Measurements from ENCODE around the gene BCAR1. TPM values are rescaled to one million over a fixed set of nuclear protein-coding genes. Genes with fewer than 3 reads are reported as not detected.
A peak's percentile ranks its signal among the peaks of the same experiment; 100 is the strongest.

Gene BCAR1
- total and polyA plus RNA-seq, 2 of the 13 experiments (the other 11 are each of a cell fraction or from before 2014, with no cell fraction given): 48.1 to 51.7 TPM

DNA sequence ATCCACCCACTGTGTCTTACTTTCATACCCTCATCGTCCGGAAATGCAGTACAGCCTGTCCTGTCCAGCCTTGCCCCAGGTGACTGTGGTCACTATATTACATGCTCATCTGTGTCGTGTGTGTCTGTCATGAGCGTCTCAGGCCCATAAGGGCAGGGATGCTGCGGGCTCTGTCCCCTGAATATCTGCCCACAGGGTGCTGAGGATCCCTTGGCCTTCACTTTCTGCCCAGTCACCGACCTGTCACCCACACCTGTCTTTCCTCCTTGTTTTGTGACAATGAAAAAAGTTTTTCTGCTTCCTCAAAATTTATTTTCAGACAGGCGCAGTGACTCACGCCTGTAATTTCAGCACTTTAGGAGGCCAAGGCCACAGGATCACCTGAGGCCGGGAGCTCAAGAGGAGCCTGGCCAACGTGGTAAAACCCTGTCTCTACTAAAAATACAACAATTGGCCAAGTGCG, 34.0 kb downstream of the BCAR1 start:
- CTCF ChIA-PET (ENCODE audit: low intra/inter-chr PET ratio, low total read pairs): no interaction called here
- intact Hi-C loops (cut with micrococcal nuclease; ENCODE audit: unreplicated experiment): no loop called here
- H3K4me2 ChIP-seq (ENCODE audit: low read depth, low read length): peak overlapping the region; percentile 22; the same call in 1 of the 2 replicates
- H3K9me3 ChIP-seq (ENCODE audit: low read length): no peaks in the 10 kb centered on the region
- no peak for DNase-seq (ENCODE audit: low spot score)
- H3K9ac ChIP-seq (ENCODE audit: insufficient read depth, low read depth, low read length): no peak overlapping the region
- no peaks in the 10 kb centered on the region for H4K20me1 ChIP-seq (ENCODE audit: insufficient read depth, low read length)
- no peak for FAIRE-seq
- in situ Hi-C loops (cut with HindIII; ENCODE audit: extremely low pct_ligation_motif_present, low pct_unique_long_range_greater_than_20kb): no loop called here
- peaks cover 63% of the 10 kb centered on the region for H3K4me1 ChIP-seq (ENCODE audit: insufficient read depth, low read length)
- H3K27me3 ChIP-seq (ENCODE audit: control insufficient read depth in 1 of 2, insufficient read depth in 2 of 2, low read length in 2 of 2): peaks cover 4 to 43% of the 10 kb centered on the region in 2 experiments; a peak in 3 of 5 replicates
- H3K4me3 ChIP-seq (replicated peaks in 1 of 3; ENCODE audit: insufficient read depth in 1 of 3, low read depth in 2 of 3, low read length in 3 of 3): no peak overlapping the region
- H3K27ac ChIP-seq (ENCODE audit: extremely low read length, insufficient read depth, low read length): no peak overlapping the region
- no peaks in the 10 kb centered on the region for H3K79me2 ChIP-seq (ENCODE audit: insufficient read depth, low read length)
- BruUV-seq (replicated peaks): no TSS peak
- H2AFZ ChIP-seq (ENCODE audit: low read length): no peak overlapping the region
- peak; percentile 28 for ATAC-seq
- POLR2A ChIA-PET: interaction anchor here (0.7 to 0.9 kb wide), 2 partner anchors 14 to 28 kb away, joined by 3 read pairs; no protein-coding TSS in a partner anchor
- H3K36me3 ChIP-seq (replicated peaks in 1 of 2; ENCODE audit: control insufficient read depth in 1 of 2, insufficient read depth in 2 of 2, low read length in 2 of 2): no peaks in the 10 kb centered on the region
- 50% methylated on average over 11 of the region's 11 CpGs for WGBS (ENCODE audit: low lambda C conversion rate)
- TF ChIP-seq PLRG1 (conservative IDR thresholded peaks at IDR 0.05): no peak
- TF ChIP-seq, protein P1, sequence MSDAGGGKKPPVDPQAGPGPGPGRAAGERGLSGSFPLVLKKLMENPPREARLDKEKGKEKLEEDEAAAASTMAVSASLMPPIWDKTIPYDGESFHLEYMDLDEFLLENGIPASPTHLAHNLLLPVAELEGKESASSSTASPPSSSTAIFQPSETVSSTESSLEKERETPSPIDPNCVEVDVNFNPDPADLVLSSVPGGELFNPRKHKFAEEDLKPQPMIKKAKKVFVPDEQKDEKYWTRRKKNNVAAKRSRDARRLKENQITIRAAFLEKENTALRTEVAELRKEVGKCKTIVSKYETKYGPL (CRISPR knock-in tag; IDR thresholded peaks at IDR 0.05): no peak
- TF ChIP-seq ONECUT2 (CRISPR knock-in tag; IDR thresholded peaks at IDR 0.05): no peak
- no peak for TF ChIP-seq ZBTB7A (CRISPR knock-in tag; IDR thresholded peaks at IDR 0.05)
- TF ChIP-seq, protein P2, sequence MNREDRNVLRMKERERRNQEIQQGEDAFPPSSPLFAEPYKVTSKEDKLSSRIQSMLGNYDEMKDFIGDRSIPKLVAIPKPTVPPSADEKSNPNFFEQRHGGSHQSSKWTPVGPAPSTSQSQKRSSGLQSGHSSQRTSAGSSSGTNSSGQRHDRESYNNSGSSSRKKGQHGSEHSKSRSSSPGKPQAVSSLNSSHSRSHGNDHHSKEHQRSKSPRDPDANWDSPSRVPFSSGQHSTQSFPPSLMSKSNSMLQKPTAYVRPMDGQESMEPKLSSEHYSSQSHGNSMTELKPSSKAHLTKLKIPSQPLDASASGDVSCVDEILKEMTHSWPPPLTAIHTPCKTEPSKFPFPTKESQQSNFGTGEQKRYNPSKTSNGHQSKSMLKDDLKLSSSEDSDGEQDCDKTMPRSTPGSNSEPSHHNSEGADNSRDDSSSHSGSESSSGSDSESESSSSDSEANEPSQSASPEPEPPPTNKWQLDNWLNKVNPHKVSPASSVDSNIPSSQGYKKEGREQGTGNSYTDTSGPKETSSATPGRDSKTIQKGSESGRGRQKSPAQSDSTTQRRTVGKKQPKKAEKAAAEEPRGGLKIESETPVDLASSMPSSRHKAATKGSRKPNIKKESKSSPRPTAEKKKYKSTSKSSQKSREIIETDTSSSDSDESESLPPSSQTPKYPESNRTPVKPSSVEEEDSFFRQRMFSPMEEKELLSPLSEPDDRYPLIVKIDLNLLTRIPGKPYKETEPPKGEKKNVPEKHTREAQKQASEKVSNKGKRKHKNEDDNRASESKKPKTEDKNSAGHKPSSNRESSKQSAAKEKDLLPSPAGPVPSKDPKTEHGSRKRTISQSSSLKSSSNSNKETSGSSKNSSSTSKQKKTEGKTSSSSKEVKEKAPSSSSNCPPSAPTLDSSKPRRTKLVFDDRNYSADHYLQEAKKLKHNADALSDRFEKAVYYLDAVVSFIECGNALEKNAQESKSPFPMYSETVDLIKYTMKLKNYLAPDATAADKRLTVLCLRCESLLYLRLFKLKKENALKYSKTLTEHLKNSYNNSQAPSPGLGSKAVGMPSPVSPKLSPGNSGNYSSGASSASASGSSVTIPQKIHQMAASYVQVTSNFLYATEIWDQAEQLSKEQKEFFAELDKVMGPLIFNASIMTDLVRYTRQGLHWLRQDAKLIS (CRISPR knock-in tag; IDR thresholded peaks at IDR 0.05): no peak
- TF ChIP-seq, protein P3, sequence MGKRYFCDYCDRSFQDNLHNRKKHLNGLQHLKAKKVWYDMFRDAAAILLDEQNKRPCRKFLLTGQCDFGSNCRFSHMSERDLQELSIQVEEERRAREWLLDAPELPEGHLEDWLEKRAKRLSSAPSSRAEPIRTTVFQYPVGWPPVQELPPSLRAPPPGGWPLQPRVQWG (CRISPR knock-in tag; IDR thresholded peaks at IDR 0.05; ENCODE audit: borderline replicate concordance, low read depth): no peak
- TF ChIP-seq NFE2L2 (IDR thresholded peaks at IDR 0.05; ENCODE audit: low read length): 0 out of 2 replicates have a peak, but pooled peaks have one; percentile 7
- TF ChIP-seq ZNF598 (CRISPR knock-in tag; IDR thresholded peaks at IDR 0.05; ENCODE audit: borderline replicate concordance): no peak
- TF ChIP-seq FOSL1 (CRISPR knock-in tag; IDR thresholded peaks at IDR 0.05; ENCODE audit: borderline replicate concordance): 0 out of 2 replicates have a peak, but pooled peaks have one; percentile 9
- TF ChIP-seq NFE2L1 (CRISPR knock-in tag; IDR thresholded peaks at IDR 0.05; ENCODE audit: borderline replicate concordance): no peak
- TF ChIP-seq, protein P4, sequence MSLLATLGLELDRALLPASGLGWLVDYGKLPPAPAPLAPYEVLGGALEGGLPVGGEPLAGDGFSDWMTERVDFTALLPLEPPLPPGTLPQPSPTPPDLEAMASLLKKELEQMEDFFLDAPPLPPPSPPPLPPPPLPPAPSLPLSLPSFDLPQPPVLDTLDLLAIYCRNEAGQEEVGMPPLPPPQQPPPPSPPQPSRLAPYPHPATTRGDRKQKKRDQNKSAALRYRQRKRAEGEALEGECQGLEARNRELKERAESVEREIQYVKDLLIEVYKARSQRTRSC (CRISPR knock-in tag; IDR thresholded peaks at IDR 0.05; ENCODE audit: low read depth): no peak
- peak; percentile 54 for TF ChIP-seq CREB1 (IDR thresholded peaks at IDR 0.05)
- no peak for TF ChIP-seq CREB1 (CRISPR knock-in tag; IDR thresholded peaks at IDR 0.05)
- TF ChIP-seq NFYB (CRISPR knock-in tag; IDR thresholded peaks at IDR 0.05): no peak
- peak; percentile 62; the same call in 1 of the 2 replicates for TF ChIP-seq ZNF501 (CRISPR knock-in tag; IDR thresholded peaks at IDR 0.05)
- no peak for TF ChIP-seq ZFP62 (CRISPR knock-in tag; IDR thresholded peaks at IDR 0.05)
- TF ChIP-seq ZFAT (CRISPR knock-in tag; conservative IDR thresholded peaks at IDR 0.05): no peak
- TF ChIP-seq RXRA (CRISPR knock-in tag; IDR thresholded peaks at IDR 0.05): peak; percentile 31; the same call in 1 of the 2 replicates
- TF ChIP-seq, protein P5, sequence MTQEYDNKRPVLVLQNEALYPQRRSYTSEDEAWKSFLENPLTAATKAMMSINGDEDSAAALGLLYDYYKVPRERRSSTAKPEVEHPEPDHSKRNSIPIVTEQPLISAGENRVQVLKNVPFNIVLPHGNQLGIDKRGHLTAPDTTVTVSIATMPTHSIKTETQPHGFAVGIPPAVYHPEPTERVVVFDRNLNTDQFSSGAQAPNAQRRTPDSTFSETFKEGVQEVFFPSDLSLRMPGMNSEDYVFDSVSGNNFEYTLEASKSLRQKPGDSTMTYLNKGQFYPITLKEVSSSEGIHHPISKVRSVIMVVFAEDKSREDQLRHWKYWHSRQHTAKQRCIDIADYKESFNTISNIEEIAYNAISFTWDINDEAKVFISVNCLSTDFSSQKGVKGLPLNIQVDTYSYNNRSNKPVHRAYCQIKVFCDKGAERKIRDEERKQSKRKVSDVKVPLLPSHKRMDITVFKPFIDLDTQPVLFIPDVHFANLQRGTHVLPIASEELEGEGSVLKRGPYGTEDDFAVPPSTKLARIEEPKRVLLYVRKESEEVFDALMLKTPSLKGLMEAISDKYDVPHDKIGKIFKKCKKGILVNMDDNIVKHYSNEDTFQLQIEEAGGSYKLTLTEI (CRISPR knock-in tag; conservative IDR thresholded peaks at IDR 0.05): no peak
- TF ChIP-seq ZNF3 (CRISPR knock-in tag; IDR thresholded peaks at IDR 0.05): no peak

All from HepG2 (cell line).